Measurements from ENCODE around the gene NDUFAF2.

DNA sequence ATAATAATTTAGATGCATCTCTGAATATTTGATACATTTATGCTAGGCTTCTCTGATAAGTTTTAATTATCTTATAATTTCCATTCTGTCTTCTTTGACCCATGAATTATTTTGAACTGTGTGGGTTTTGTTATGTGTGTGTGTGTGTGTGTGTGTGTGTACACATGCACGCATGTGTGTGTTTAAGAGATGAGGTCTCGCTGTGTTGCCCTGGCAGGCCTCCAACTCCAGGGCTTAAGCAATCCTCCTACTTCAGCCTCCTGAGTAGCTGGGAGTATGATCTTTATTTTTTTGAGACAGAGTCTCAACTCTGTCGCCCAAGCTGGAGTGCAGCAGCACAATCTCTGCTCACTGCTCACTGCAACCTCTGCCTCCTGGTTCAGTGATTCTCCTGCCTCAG, 75.4 kb downstream of the NDUFAF2 start:
- TF ChIP-seq, protein P1, sequence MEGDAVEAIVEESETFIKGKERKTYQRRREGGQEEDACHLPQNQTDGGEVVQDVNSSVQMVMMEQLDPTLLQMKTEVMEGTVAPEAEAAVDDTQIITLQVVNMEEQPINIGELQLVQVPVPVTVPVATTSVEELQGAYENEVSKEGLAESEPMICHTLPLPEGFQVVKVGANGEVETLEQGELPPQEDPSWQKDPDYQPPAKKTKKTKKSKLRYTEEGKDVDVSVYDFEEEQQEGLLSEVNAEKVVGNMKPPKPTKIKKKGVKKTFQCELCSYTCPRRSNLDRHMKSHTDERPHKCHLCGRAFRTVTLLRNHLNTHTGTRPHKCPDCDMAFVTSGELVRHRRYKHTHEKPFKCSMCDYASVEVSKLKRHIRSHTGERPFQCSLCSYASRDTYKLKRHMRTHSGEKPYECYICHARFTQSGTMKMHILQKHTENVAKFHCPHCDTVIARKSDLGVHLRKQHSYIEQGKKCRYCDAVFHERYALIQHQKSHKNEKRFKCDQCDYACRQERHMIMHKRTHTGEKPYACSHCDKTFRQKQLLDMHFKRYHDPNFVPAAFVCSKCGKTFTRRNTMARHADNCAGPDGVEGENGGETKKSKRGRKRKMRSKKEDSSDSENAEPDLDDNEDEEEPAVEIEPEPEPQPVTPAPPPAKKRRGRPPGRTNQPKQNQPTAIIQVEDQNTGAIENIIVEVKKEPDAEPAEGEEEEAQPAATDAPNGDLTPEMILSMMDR (IDR thresholded peaks at IDR 0.05), result no peak
- TF ChIP-seq ZFX (IDR thresholded peaks at IDR 0.05; ENCODE audit: borderline replicate concordance), result no peak

Data from 22Rv1 (cell line).